RWPE2 (cell line): Measurements from ENCODE around the gene TTLL12.

Experiments
- ATAC-seq: fragments of 200-7000 bp; cut with Tn5 transposase; 3 replicates; pipeline ENCODE4 v1.9.1; 2021; ENCODE audit warnings: low read depth
- DNase-seq: peaks from one replicate; pipeline ENCODE4 v3.0.0-alpha.2; 2020; ENCODE audit warnings: low spot score
- H3K27ac ChIP-seq: fragments of 450-650 bp; 2 replicates; pipeline ENCODE4 v1.5.1; 2017; ENCODE audit warnings: mild to moderate bottlenecking; ENCODE audit not compliant: poor library complexity, severe bottlenecking
- H3K27me3 ChIP-seq: fragments of 250-450 bp; sonication (Bioruptor Pico); 2 replicates; pipeline ENCODE4 v1.5.1; 2021; ENCODE audit warnings: mild to moderate bottlenecking, moderate library complexity; ENCODE audit not compliant: insufficient read depth, poor library complexity, severe bottlenecking
- H3K36me3 ChIP-seq: fragments of 250-450 bp; sonication (Bioruptor Pico); 2 replicates; pipeline ENCODE4 v1.5.1; 2020; ENCODE audit warnings: low read depth, mild to moderate bottlenecking, moderate library complexity
- H3K4me1 ChIP-seq: fragments of 250-450 bp; sonication (Bioruptor Pico); 2 replicates; pipeline ENCODE4 v1.5.1; 2021; ENCODE audit warnings: mild to moderate bottlenecking, moderate library complexity; ENCODE audit not compliant: insufficient read depth, poor library complexity, severe bottlenecking
- H3K4me3 ChIP-seq: fragments of 250-450 bp; sonication (Bioruptor Pico); 2 replicates; pipeline ENCODE4 v1.5.1; 2021; ENCODE audit warnings: mild to moderate bottlenecking, moderate library complexity; ENCODE audit not compliant: severe bottlenecking
- H3K9me3 ChIP-seq: fragments of 250-450 bp; sonication (Bioruptor Pico); 2 replicates; pipeline ENCODE4 v1.5.1; 2021; ENCODE audit warnings: mild to moderate bottlenecking, moderate library complexity; ENCODE audit not compliant: severe bottlenecking
- TF ChIP-seq, protein P1 (sequence below): fragments of 450-650 bp; IDR thresholded peaks from one replicate; pipeline ENCODE4 v1.5.1; 2017; ENCODE audit warnings: mild to moderate bottlenecking, moderate library complexity; ENCODE audit not compliant: poor library complexity, severe bottlenecking

Gene TTLL12

DNA sequence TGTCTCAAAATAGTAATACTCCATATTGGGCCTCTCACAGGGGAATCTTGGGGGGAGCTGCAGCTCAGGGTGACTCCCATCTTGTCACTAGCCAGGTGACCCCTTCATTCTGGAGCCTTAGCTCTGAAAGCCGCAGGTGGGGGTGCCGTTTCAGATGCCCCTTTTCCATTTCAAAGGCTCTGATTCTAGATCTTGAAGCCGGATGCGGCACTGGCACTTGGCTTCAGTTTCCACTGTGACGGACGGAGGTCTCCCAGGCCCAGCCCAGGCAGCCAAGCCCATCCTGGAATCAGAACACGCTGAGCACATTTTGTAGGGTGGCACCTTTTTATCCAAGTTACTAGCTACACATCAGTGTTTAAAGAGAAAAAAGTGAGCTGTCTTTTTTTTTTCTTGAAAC, 70.0 kb downstream of the TTLL12 start:
- no peaks in the 10 kb centered on the region for H3K9me3 ChIP-seq
- no peaks in the 10 kb centered on the region for H3K36me3 ChIP-seq
- no peak for ATAC-seq
- DNase-seq, result no peak
- H3K4me3 ChIP-seq, result no peak overlapping the region
- H3K27me3 ChIP-seq, result no peaks in the 10 kb centered on the region
- no peaks in the 10 kb centered on the region for H3K4me1 ChIP-seq
- H3K27ac ChIP-seq, result no peak overlapping the region
- TF ChIP-seq, protein P1, sequence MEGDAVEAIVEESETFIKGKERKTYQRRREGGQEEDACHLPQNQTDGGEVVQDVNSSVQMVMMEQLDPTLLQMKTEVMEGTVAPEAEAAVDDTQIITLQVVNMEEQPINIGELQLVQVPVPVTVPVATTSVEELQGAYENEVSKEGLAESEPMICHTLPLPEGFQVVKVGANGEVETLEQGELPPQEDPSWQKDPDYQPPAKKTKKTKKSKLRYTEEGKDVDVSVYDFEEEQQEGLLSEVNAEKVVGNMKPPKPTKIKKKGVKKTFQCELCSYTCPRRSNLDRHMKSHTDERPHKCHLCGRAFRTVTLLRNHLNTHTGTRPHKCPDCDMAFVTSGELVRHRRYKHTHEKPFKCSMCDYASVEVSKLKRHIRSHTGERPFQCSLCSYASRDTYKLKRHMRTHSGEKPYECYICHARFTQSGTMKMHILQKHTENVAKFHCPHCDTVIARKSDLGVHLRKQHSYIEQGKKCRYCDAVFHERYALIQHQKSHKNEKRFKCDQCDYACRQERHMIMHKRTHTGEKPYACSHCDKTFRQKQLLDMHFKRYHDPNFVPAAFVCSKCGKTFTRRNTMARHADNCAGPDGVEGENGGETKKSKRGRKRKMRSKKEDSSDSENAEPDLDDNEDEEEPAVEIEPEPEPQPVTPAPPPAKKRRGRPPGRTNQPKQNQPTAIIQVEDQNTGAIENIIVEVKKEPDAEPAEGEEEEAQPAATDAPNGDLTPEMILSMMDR, result no peak
